GM21381 (cell line): ENCODE results near the gene RPTOR.

Experiments
- ATAC-seq: cut with Tn5 transposase; IDR thresholded peaks from one replicate; pipeline ENCODE4 v1.9.1; 2021; ENCODE audit warnings: mild to moderate bottlenecking, moderate library complexity; ENCODE audit not compliant: unreplicated experiment

Gene RPTOR

DNA sequence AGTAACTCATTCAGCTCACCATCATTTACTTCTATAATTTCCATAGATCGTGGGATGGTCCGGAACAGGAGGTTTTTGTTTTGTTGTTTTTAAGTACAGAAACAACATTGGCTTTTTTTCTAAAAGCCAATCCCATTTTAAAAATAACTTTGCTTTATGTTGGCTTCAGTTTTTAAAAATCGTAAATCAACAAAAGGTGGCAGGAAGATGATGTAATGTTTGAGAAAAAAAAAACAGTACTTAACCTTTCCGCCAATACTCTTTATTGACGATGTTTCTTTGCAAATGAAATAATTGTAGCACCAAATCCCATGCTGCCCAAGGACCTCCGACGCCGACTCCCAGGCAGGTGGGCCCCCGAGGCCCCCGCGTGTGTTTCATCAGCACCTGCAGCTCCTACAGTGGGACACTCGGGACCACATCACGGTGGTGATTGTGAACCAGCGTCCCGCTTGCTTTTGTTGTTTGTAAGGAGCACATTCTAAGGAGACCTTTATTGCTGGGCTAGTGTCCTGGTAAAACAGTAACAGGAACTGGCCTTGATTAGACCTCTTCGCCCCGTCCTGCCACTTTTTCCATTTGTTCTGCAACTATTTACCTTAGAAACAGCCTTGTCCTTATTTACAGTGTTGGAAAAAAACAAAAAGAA is 306.8 kb downstream of the RPTOR start:
- ATAC-seq, result no peak

DNA sequence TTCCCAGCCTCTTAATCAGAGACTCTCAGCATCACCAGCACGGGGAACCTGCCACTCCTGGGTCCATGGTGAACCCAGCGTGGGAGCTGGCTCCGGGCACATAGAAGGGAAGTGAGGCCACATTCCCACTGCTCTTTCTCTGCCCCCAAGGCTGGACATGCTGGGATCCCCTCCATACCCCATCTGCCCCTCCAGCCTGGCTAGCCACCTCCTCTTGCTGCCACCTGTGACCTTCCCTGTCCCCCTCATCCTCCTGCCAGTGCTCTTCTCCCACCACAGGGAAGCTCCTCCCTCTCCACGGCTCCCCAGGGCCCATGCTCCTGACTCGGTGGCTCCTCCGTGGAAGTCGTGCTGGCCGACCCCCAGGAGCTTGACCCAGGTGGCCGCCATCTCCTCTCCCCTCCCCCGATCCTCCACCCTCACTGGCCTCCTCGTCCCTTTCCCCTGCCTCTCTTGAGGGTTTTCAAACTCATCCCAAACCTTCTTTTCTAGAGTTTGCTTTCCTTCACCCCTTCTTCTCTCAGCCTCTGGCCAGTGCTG is 307.9 kb downstream of the RPTOR start:
- no peak for ATAC-seq

DNA sequence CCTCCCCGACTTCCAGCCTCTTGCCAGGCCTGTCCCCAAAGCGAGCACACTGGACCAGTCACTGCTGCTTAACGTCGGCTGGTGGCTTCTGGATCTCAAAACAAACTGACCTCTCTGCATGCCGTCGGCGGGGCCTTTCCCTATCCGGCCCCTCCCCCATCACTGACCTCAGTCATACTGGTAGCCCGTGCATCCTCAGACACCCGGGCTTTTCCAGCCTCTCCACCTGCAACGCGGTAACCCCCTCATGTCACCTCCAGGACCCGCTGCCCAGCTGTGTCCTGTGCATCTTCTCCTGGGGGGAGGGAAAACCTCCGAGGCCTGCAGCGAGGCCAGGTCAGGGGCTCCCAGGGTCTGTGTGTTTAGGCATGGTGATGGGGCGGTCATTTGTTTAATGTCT is 308.4 kb downstream of the RPTOR start:
- no peak for ATAC-seq

DNA sequence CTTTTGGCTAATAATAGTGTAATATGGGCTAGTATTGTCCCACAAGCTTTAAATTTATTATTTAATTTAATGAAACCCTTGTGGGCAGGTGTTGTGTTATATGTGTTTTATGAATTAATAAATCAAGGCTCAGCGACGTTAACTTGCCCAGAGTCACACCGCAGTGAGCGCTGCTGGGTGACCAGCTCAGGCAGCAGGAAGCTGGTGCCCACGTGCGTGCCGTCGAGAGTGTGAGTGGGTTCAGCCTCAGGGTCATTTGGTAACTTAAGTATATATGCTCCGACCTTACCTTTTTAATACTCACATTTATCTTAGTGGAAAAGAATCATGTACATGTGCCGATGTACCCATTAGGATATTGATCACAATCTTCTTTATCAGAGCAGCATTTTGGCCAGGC is 309.6 kb downstream of the RPTOR start:
- no peak for ATAC-seq

DNA sequence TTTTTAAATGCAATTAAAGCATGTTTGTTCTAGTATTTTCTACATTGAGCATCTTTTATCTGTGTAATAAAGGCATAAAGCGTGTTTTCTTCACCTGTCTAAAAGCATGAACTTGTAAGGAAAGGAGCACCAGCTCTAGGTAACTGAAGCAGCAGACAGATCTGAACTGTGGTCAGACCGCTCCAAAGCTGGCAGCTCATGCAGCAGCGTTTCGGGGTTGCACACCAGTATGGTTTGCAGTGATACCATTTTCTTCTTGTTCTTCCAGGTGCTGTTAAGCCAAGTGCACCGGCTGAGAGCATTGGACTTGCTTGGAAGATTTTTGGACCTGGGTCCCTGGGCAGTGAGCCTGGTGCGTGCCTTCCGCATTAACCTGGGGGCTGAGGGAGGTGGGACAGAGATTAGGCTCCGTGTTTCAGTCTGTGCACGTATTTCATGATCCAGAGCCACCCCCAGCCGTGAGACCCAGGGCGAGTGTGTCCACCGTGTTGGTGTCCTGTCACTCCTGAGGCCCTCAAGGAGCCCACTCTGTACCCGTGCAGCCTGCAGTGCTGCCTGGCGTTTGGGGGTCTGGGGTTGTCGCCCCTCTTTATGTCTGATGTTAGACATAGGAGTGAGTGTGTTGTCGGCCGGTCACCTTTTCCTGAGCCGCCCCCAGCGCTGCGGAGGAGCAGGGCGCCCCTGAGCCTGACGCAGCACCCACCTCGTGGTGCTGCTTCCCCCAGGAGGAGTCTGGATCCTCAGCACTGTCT is 310.7 kb downstream of the RPTOR start:
- ATAC-seq, result no peak

DNA sequence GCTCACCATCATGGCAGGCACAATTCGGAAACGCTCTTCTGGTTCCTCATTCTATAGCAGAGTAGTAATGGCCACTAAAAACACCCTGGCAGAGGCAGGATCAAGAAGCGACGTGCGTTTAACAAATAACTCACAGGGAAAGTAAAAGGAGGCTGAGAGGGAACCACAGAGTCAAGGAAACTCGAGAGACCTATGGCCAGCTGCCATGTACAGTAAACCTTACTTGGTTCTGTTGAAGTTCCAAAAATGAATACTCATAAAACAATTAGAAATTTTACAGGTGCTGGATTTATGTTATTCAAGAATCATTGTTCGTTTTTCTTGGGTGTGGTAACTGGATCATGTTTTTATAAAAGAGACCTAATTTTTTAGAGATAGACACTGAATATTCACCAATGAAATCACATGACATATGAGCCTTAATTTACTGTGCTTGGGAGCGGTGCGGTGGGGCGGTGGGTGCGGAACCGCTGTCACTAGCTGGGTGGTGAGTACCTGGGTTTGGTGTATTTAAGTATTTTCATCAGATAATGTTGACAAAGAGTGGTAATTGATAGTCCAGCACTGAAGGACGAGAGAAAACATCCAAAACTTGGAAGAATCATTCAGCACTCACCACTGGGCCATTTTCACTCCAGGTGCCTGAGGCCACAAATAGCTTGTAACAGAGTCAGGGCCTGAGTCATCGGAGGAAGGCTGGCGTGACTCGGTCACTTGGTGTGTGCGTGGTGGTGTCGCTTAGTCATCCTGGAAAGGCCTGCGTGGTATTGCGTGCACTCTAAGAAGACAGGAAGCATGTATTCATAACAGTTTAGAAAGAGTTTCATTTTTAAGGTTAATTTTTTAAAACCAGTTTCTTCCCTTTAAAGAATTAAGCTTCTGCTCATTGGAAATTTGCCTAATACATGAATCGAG is 311.6 kb downstream of the RPTOR start:
- ATAC-seq, result peak; percentile 84

DNA sequence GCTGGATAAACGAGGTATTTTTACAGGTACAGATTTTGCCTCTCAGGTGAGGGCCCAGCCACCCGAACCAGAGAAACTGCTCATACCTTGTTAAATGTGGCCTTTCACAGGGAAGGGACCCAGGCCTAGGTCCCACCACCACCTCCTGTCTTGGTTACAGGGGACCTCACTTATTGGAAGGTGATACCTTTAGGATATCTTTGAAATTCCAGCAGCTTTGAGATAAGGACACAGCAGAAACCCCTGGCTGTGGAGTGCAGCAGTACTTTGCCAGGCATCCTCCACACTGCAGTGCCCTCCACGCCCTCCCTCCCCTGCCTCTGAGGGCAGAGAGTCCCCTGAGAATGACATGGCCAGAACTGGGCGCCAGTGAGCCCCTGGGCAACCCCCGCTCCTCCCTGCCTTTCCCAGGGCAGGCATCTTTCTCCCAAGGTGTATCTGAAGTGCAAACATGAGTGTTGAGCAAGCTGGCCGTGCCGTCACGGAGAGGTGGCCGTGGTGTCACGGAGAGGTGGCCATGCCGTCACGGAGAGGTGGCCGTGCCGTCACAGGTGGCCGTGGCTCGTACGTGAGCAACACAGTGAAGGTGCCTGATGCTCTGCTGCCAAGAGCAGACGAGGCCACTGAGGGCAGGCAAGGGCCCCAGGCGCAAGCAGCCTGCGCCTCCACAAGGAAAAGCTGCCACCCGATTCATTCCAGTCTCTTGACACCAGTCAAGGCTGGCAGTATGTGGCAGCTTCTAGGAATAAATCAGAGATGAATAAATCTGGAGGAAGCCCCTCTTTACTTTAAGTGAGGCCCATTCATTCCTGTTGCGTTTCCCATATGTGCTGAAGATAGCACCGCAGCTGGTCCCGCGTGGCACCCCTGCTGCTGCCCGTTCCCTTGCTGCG is 312.5 kb downstream of the RPTOR start:
- peak; percentile 16 for ATAC-seq

DNA sequence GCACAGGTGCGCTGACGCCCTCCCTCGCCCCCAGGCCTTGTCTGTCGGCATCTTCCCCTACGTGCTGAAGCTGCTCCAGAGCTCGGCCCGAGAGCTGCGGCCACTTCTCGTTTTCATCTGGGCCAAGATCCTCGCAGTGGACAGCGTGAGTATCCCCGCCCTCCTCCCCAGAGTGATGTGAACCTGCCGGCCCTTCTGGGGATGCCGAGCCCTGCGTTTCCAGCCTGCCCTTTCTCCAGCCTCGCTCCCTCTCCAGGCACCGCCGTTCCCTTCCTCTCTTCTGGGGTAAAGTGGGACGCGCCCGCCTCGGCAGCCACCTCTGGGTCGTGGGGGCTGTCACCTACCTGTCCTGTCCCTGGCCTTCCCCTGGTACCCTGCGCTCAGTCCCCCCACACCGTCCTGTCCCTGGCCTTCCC is 313.1 kb downstream of the RPTOR start:
- ATAC-seq, result no peak

DNA sequence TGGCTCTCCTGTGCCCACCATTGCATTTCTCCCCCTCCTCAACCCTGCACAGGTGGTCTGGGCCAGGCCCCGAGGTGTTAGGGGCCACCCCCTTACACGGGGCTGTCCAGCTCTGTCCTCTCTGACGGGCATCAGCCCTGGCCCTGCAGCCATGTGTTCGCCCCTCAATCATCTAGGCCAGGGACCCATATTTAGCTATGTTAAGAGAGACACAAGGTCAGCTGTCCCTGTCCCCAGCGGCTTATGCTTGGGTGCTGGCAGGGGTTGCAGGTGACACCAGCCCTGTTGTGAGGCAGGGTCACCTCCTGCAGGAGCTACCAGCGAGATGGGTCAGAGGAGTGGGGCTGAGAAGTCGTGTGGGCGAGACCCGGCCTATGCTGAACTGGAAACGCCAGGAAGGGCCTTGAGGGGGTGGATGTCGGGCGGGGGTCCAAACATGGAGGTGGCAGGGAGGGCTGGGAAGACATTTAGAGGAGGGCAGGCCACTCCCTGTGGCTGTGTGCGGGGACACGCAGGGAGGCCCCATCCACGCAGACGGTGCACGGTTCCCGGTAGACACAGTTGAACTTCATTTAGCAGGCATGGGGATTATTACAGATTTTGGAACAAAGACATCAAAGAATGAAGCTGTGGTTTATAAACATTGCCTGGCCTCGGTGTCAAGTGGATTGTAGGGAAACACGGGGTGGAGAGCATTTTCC is 313.8 kb downstream of the RPTOR start:
- no peak for ATAC-seq

DNA sequence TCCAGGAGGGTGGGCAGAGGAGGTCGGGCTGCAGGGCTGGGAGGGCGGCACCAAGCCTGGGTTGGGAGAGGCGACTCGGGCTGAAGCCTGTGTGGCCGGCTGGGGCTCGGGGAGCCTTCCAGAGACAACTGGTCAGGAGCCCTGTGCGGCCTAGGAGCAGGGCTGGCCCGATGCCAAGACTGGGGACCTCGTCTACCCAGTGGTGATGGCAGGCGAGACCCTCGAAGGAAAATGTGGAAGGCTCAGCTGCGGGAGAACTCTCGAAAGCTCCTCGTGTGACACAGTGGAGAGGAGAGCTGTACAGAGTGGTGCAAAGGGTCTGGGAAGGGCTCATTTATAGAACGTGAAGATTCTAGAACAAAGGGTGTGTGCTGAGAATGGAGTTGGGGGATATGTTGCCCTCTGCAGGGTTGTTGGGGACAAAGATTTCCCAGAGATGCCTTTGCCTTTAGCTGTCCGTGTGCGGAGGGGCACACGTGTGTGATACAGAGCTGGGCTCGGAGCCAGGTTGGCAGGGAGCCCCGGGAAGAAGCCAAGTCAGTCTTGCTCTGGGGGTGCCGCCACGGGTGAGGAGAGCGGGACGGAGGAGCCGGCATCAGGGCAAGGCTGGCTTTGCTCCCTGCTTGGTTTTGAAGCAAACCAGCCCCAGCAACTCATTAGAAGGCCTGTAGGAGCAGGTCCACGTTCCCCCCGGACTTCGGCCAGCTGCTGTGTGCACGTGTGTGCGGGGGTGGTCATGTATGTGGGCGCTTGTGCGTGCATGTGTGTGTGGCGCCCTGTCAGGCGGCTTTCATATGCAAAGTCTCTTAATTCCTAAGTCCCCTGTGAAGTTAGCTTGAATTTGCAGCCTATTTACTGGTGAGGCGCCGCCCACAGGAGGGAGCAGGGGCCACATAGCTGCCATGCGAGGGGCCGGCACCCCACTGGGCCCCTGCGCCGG is 314.6 kb downstream of the RPTOR start:
- ATAC-seq, result no peak

DNA sequence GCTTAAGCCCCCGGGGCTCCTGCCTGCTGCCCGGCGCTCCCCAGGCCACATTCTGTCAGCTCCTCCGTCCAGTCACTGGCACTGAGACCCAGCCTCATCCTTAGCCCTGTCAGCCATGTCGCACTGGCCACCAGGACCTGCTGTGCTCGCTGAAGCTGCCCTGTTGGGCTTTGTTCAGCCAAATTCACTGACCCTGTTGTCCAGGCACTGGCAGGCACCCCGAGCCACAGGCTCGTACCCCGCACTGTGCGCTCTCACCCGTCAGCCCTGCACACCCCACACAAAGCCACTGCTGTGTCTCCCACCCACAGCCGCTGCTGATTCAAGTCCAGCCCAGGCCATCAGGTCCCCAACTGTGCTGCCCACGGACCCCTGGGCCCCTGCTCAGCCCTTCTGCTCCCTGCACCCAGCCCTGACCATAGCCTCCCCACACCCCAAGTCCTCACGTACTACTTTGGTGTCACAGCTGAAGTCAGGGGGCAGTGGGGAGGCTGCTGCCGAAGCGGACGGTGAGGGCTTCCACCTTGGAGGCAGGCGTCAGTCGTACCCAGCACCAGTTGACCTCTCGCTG is 315.5 kb downstream of the RPTOR start:
- ATAC-seq, result no peak

DNA sequence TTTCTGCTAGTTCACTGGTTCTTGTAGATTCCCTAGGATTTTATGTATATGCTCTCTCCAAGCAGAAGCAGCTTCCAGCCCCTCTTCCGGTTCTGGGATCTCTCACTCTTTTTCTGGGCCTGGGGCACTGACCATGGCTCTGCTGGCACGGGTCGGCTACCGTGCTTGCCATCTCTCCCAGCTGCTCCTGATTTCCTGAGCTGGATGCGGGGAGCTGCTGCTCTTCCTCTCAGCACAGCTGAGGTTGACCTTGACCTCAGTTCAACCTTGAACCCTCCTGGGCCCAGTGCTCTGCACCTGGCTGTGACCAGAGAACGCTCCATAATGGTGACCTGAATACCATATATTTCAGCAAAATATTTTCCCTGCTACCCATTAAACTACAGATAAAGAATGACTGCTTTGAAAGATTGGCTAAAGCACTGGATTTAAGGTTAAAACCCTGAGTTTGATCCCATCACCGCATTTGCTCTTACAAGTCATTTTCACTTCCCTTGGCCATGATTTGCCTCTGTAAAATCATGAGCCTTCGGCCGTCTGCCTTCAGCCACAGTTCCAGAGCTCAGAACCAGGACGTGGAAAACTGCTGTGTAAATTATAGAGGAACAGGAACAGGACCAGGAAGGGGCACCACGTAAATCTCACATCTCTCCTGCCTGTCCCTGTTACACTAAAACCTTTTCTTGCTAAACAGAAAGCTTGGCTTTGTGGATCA is 316.2 kb downstream of the RPTOR start:
- no peak for ATAC-seq

DNA sequence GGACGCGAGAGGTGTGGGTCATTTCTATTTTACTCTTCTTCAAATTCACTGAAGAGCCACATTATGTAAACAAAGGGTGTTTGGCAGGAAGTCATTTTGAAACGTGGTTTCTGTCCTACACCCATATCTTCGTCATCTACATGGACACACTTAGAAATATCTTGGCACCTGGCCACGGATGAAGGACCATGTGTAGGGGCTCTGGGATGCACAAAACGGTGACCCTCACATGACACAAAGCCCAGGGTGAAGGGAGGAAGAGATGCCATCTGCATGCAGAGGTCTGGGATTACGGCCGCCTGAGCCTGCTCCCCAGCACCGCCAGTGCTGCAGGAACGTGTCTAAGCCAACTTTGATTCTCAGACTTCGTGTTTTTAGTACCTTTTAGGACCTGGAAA is 316.8 kb downstream of the RPTOR start:
- no peak for ATAC-seq

DNA sequence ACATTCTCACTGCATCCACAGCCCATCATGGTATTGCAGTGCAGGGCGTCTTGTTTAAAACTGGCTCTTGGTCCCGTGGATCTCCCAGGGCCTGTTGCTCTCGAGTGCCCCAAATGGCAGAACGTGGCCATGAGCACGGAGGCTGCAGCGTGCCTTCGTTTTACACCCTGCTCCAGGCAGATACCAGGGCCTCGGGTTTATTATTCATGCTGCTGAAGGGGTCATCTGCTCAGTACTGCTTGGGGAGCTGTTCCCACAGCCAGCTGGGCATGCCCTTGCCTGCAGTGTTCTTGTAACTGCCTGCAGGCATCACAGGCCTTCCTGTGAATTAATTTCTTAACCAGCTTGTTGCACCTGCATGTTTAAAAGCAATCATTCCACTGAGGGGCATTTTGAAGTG is 317.3 kb downstream of the RPTOR start:
- ATAC-seq, result no peak

DNA sequence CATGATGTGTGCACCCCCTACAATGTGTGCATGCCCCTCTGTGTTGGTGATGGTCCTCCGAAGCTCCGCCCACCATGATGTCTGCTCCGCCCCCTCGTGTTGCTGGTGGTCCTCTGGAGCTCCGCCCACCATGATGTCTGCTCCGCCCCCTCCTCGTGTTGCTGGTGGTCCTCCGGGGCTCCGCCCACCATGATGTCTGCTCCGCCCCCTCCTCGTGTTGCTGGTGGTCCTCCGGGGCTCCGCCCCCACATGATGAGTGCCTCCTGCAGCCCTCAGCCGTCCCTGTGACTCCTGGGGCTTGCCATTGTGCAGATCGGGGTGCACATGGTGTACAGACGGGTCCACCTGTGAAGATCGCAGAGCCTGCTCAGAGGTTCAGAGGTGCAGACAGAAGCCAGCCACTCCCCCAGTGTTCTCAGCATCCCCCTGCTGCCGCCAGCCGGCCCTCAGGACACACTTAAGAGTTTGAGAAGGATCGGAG is 317.9 kb downstream of the RPTOR start:
- ATAC-seq, result no peak

DNA sequence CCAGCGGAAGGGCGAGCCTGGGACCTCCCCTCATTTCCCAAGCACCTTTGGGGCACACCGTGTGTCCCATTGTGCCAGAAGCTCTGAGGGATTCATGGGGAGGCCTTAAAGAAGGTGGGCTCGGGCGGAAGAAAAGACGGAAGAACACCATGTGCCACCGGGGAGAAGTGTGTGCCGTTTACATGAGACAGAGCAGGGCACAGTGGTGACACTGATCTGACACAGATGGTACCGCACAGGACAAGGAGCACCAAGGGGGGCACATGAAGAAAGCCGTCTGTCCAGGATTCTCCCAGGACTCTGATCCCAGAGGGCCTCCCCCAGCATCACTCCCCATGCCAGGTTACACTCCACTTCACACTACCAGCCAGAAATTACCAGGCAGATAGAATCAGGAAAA is 318.3 kb downstream of the RPTOR start:
- no peak for ATAC-seq

DNA sequence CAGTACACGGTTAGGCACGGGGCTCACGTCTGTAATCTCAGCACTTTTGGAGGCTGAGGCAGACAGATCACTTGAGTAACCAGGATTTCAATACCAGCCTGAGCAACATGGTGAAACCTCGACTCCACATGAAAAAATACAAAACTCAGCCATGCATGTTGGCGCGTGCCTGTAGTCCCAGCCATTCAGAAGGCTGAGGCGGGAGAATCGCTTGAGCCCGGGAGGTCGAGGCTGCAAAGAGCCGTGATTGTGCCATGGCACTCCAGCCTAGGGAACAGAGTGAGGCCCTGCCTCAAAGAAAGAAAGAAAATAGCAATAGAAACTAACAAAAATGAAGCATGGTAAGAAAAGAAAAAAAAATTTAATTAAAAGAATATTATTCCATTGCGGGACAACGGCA is 319.0 kb downstream of the RPTOR start:
- no peak for ATAC-seq

DNA sequence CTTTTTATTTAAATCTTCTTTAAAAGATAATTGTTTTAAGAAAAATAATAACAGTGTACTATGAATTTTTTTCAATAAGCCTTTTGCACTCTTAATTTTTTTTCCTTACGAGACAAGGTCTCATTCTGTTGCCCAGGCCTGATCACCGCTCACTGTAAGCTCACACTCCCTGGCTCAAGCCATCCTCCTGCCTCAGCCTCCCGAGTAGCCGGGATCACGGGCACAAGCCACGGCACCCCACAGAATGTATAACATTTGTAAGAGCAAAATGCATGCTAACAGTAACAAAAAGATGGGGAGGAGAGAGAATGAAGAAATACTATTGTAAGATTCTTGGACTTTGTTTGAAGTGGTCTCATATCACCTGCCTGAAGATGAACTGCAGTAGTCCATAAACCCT is 320.1 kb downstream of the RPTOR start:
- no peak for ATAC-seq
